GM19438 (cell line): ENCODE results near the gene IPO9.
"Not testable (repeated sequence)": the region's sequence is repeated elsewhere in the genome, so short reads cannot be mapped to it uniquely, and the experiment has no call there.

ENCODE experiments used
- ATAC-seq: cut with Tn5 transposase; IDR thresholded peaks from one replicate; pipeline ENCODE4 v1.9.1; 2021; ENCODE audit warnings: low read depth; ENCODE audit not compliant: unreplicated experiment

Gene IPO9

DNA sequence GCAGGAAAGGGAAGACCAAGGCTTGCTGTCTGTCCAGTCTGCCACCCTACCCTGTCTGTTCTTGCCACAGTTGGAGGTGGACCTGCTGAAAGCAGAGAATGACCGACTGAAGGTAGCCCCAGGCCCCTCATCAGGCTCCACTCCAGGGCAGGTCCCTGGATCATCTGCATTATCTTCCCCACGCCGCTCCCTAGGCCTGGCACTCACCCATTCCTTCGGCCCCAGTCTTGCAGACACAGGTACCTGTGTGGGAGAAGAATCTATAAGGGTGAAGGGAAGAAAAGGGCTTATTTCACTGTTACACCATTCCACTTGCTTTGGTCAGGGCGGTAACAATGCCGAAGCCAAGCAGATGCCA is 20.3 kb upstream of the IPO9 start:
- ATAC-seq = no peak

DNA sequence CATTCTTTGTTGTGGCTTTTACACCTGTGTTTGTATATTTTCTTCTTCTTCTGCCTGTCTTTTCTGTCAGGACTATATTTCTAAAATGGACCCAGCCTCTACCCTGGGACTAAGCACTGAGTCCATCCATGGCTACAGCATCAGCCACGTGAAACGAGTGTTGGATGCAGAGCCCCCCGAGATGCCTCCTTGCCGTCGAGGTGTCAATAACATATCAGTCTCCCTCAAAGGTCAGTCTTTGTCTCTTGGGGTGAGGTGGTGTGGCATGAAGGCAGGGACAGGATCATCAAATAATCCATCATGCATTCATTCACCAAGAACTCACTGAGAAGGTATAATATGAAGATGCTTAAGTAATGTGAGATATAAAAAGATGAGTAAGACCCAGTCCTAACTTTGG is 19.1 kb upstream of the IPO9 start:
- no peak for ATAC-seq

DNA sequence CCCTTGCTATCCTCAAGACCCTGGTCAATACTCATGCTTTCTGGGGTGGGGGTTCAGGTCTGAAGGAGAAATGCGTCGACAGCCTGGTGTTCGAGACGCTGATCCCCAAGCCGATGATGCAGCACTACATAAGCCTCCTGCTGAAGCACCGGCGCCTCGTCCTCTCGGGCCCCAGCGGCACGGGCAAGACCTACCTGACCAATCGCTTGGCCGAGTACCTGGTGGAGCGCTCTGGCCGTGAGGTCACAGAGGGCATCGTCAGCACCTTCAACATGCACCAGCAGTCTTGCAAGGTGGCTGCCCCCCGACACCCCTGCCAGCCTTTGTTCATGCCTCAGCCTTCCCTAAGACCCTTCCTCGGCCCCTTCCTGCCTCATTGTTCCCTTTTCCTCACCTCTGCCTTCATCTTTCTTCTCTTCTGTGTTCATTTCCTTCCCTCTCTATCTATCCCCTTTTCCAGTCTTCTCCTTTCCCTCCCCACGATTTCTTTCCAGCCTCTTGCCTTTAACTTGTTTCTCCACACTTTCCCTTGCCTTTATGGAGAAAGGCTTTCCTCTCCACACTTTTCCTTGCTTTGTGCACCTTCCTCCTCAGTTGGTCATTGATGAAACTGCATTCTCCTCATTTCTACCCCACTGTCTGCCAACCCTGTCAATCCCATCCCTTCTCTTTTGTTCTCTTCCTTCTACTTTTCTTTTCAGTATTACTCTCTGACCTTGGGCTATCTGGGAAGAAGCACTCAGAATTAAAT is 18.3 kb upstream of the IPO9 start:
- no peak for ATAC-seq

DNA sequence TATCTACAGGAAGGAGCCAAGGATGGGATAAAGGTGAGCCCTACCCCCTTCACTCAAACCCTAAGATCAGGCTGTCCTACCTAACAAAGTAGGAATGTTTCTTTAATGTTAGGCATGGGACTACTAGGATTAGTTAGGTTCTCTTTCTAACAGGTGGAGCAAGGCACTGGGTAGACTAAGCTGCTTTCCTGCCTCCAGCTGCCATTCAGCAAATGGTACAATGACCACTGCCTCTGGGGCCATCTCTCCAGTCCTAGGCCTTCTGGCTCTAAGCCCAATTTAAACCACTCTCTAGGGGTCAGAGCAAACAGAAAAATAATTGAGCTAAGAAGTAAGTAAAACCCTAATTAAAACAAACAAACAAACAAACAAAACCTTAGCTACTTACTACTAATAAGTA is 15.7 kb upstream of the IPO9 start:
- ATAC-seq = no peak

DNA sequence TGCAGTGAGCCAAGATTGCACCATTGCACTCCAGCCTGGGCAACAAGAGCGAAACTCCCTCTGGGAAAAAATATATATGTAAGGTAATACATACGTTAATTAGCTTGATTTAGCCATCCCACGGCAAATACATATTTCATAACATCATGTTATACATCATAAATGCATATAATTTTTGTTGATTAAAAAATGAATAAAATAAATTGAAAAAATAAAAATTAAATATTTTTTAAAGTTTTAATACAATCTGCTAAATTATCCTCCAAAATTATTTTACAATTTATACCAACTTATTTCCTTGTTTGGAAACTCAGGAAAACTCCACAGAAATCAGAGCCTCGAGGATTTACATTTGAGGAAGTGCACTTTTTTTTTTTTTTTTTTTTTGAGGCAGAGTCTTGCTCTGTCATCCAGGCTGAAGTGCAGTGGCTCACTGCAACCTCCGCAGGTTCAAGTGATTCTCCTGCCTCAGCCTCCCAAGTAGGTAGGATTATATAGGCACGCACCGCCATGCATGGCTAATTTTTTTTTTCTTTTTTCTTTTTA is 12.6 kb upstream of the IPO9 start:
- ATAC-seq = no peak

DNA sequence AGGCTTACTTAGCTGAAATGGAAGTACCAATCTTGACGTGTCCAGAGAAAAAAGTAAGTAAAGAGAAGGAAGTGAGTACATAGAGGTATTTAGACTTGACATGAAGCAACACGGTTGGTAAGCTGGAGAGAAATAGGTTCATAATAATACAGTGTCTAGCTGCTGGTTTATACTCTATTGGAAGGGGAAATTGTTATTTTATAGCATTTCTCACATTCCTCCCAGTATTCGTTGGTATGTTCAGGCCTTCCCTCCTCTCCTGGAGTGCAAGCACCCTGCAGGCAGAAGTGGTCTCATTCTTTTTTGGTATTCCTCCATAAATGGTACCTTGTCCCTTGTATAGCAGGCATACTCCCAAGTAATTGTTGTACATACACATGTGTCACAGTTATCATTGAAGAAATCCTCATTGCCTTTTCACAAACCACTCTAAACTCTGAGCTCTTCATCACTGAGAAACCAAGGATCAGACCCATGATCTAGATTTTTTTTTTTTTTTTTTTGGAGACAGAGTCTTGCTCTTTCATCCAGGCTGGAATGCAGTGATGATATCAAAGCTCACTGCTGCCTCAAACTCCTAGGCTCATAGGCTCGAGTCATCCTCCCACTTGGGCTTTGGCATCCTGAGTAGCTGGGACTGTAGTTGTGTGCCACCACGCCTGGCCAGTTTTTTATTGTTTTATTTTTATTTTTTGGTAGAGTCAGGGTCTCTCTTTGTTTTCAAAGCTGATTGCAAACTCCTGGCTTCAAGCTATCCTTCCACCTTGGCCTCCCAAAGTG is 9.8 kb upstream of the IPO9 start:
- no peak for ATAC-seq

DNA sequence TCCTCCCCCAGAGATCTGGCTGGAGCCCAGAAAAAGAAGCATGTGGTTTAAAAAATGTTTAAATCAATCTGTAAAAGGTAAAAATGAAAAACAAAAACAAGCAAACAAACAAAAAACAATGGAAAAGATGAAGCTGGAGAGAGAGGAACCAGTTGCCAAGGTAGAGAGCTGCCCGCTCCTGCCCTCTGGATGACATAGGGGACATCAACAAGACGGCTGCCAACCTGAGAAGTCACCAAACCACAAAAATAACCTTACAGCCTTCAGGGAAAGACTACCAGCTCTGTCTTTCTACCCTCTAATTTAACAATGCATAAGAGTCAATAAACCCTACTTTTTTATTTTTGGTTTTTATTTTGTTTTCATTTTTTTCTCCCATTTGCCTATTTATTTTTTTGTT is 8.5 kb upstream of the IPO9 start:
- no peak for ATAC-seq

DNA sequence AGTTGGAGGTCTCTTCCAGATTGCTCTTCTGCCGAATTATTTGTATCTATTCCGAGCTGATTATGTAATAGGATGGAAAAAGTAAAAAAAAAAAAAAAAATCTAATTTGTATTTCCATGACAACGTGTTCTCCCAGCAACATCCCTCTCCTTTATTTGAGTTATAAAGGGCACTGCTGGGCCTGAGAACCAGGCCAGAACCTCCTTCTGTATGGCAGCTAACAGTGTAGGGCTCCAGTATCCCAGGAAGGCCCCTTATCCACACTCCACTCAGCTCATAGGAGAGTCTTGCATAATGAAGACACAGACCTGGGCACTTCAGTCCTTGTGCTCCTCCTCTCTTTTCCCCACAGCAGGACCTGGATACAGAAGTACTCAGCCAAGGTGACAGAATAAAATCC is 3.7 kb upstream of the IPO9 start:
- ATAC-seq = no peak

DNA sequence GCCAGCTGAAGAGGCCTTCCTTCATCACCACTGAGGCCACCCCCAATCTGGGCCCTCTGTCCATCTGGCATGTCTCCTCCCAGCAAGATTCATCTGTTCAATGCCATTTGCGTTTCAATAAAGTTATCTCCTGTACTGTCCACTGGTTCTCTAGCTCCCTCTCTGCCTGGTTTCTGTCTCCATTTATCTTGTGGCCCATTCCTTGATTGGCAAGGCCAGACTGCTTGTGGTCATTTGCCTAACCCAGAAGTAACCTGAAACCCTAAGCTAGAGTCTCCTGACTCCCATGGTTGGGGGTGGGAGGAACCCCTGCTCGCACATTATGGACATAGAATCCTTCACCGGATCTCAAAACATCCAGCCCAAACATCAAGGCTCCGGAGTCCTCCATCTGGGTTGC is 2.1 kb upstream of the IPO9 start:
- no peak for ATAC-seq

DNA sequence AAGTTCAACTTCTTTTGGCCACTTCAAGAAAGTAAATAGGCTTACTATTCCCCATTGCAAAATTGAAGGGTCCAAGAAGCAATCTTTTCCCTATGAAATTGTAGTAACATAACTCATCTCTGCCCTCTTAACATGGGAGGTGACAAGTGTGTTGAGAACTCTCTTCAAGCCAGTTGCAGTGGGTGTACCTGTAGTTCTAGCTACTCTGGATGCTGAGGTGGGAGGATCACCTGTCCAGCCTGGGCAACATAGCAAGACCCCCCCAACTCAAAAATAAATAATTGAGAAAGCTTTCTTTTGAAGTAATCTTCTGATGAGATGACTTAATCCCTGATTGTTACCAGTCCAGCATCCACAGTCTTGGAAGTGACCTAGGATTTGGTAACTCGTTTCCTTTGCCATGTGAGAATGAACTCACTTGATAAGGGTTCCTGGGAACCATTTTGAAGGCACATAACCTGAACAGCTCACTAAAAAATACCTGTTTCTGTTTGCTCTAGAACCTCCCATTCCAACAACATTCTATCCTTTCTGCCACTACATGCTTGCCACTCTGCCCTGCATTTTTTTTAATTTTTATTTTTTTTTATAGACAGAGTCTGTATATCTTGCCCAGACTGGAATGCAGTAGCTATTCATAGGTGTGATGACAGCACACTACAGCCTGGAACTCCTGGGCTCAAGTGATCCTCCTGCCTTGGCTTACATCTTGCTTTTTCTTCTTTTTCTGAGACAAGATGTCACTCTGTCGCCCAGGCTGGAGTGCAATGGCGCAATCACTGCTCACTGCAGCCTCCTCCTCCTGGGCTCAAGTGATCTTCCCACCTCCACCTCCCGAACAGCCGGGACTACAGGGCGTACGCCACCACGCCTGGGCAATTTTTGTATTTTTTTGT is 1.4 kb upstream of the IPO9 start:
- ATAC-seq = no peak

DNA sequence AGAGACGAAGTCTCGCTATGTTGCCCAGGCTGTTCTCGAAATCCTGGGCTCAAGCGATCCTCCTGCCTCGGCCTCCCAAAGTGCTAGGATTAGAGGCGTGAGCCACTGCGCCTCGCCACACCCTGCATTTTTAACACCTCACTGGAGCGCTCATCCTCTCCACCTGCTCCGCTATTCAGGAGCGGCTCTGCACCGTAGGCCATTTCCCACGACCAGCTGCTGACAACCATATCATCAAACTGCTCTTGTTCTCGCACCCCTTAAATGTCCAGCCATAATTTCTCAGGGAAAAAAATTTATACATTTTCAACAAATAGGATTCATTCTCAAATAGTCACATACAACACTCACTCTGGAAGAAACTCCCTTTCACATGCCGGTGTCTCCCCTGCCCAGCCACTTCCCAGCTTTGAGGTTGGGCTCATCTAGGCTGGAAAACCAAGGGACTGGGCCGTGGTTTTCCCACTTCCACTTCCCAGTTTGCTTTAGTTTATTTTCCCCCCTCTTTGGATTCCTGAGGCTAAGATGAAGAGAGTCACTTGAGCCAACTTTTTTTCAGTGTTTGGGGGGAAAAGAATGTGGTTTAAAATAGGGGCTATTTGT is 639 bp upstream of the IPO9 start:
- no peak for ATAC-seq

DNA sequence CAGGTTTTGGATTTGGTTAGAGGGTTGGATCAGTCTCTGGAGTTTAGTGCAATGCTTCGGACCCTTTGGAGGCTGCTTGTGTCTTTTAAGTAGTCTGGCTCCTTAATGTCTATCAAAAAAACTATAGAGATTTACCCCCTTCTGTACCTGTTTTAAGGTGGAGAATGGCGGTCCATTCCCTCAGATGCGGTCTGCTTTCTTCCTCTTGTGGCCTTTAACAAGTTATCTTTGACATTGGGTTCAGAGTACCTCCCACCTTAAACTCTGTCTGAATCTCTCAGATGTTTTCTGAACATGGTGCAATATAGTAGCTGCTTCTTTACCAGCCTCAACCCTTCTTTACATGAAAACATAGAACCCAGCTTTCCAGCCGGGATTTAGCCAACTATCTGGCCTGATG is 2.4 kb downstream of the IPO9 start:
- no peak for ATAC-seq

DNA sequence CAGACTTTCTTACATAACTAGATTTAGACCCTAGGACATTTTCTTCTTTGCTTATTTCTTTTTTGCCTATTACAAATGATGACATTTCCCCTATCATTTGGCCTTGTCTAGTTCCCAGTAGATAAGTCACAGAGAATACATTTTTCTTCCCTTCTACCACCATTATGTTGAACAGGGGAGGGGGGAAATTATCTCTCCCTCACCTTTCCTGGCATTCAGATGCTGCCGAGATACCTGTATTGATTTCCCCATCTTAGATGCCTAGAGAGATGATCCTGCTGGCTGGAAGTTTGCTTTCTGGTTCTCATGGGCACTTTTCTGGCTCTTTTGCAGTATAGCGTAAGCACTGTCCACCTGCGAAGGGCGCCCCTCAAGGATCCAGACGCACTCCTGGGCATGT is 5.7 kb downstream of the IPO9 start:
- no peak for ATAC-seq

DNA sequence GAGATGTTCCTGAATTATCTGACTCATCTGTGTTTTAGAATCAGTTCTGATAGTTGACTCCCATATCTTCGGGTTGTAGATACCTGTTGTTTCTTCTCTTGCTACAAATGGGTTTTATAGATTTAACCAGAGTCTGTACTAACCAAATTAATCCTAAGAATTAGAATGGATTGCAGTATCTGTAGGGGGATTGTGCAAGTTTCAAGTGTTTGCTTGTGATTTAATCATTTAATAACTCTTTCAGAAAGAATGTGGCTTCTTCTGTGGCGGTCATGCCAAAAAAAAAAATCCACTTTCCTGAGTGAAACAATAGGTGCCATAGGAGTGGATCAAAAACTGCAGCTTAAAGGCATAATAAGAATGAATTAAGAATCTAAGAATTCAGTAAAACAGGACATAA is 9.4 kb downstream of the IPO9 start:
- no peak for ATAC-seq

DNA sequence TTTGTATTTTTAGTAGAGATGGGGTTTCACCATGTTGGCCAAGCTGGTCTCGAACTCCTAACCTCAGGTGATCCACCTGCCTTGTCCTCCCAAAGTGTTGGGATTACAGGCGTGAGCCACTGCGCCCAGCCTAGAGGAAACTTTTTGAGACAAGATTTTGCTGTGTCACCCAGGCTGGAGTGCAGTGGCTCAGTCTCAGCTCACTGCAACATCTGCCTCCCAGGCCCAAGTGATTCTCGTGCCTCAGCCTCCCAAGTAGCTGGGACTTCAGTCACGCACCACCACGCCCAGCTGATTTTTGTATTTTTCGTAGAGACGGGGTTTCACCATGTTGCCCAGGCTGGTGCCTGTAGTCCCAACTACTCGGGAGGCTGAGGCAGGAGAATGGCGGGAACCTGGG is 10.1 kb downstream of the IPO9 start:
- not testable (repeated sequence) for ATAC-seq

DNA sequence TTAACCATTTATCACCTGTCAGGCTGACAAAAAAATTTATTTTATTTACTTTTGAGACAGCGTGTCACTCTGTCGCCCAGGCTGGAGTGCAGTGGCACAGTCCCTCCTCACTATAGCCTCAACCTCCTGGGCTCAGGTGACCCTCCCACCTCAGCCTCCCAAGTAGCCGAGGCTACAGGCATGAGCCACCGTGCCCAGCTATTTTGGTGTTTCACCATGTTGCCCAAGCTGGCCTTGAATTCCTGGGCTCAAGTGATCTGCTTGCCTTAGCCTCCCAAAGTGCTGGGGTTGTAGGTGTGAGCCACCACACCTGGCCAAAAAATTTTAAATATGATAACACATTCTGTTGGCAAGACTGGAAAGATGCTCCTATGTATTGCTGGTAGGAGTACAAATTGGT is 11.1 kb downstream of the IPO9 start:
- no peak for ATAC-seq

DNA sequence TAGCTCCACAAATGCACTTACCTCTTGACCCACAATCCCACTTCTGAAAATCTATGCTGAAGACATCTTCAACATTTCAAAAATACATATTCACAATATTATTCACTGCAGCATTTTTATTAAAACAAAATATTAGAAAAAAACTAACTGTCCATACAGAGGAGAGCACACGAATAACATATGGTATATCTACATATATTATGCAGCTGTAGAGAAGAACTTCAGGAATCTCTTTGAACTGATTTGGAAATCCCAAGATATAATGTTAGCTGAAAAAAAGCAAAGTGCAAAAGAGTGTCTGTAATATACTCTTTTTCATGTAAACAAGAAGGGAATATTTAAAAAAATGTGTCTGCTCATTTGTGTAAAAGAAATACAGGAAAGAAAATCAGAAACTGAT is 11.5 kb downstream of the IPO9 start:
- ATAC-seq = no peak

DNA sequence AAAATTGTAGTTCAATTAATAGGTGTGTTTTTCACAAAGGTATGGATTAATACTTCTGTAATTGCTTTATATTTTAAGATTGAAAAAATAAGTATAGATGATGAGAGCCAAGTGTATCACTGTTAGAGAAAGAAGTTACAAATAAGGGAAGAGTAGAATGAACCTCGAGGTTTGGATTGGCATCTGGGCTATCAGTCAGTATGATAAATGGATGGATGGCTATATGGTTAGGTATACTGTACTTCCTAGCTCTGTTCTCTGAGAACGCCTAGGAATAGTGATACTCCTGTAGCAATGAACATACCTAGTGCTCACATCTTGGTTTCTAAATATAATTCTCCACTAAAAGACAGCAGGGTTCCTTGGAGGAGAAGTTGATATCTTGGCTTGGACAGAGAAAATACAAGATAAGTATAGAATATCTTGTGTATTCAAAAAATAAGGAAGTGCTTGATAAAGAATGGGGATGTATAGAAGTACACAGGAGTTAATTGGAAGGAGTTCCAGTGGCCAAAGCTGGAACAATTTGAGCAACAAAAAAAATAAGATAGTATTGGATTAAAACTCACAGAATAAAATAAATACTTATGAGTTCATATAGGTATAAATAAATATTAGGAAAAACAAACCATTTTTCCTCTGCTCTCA is 12.4 kb downstream of the IPO9 start:
- no peak for ATAC-seq

DNA sequence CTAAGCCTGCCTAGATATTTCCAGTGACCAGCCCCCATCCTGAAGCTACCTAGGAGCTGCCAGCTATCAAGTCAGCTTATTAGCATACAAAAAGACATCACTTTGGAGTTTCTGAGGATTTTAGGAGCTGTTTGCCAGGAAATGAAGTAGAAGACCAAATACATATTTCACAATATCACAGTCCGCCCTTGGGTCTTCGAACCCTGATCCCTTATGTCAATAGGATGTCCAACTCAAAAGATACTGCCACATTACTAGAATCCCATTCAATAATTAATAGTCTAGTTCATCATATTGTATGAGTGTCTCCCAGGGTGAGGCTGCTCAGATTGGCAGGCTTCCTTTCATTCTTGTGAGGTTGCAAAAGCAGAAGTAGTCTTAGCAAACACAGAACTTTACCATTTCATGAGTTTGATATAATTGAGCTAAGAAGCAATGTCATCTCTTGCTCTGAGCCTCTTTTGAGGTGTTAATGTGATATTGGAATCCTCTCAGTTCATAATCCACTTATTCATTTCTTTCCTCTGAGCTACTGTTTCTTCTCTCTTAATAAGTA is 13.6 kb downstream of the IPO9 start:
- ATAC-seq = no peak
